ENCODE data around the gene HS6ST2.

Gene HS6ST2

DNA sequence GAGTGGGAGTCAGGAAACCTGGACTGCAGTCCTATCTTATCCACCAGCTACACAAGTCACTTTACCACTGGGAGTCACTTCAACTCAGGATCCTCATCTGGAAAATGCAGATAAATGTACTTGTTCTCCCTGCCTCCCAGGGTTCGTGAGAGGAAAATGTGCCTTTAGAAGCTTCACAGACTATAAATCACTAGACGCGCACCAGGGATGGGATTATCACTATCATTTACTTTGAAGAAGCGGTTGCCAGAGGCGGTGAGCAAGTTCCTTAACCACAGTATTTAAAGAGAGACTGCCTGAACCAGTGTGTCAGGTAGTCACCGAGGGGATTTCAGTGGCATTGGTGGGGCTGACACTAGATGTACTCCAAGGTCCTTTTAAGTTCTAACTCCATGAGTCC, 219.5 kb downstream of the HS6ST2 start:
- no peak overlapping the region for H3K27ac ChIP-seq (ENCODE audit: insufficient read depth, low read length, poor library complexity, severe bottlenecking)
- no peaks in the 10 kb centered on the region for H3K9me3 ChIP-seq (ENCODE audit: control insufficient read depth, low read length)
- no peak overlapping the region for H3K4me3 ChIP-seq (ENCODE audit: insufficient read depth, low read depth, low read length, poor library complexity, severe bottlenecking)
- no peak for DNase-seq
- no peaks in the 10 kb centered on the region for H3K36me3 ChIP-seq (ENCODE audit: control insufficient read depth, insufficient read depth, low read length)
- no peaks in the 10 kb centered on the region for H3K27me3 ChIP-seq (replicated peaks; ENCODE audit: control insufficient read depth, insufficient read depth, low read length, poor library complexity, severe bottlenecking)
- H3K4me1 ChIP-seq (ENCODE audit: control insufficient read depth, insufficient read depth, low read length, poor library complexity, severe bottlenecking), result no peaks in the 10 kb centered on the region

GRCh38 chrX:132737743-132738142, 220.7 kb downstream of the HS6ST2 start:
- Histone ChIP-seq H3K4me3 (ENCODE audit: insufficient read depth, low read depth, low read length, poor library complexity, severe bottlenecking) (no peak overlapping the region), H3K9me3 (ENCODE audit: control insufficient read depth, low read length) (no peaks in the 10 kb centered on the region), H3K27ac (ENCODE audit: insufficient read depth, low read length, poor library complexity, severe bottlenecking) (no peak overlapping the region), H3K27me3 (replicated peaks; ENCODE audit: control insufficient read depth, insufficient read depth, low read length, poor library complexity, severe bottlenecking) (no peaks in the 10 kb centered on the region), H3K4me1 (ENCODE audit: control insufficient read depth, insufficient read depth, low read length, poor library complexity, severe bottlenecking) (no peaks in the 10 kb centered on the region), H3K36me3 (ENCODE audit: control insufficient read depth, insufficient read depth, low read length) (no peaks in the 10 kb centered on the region)
- DNase-seq, result peak in 1 of 3 donors; percentile 0

GRCh38 chrX:132732236-132732635, 226.2 kb downstream of the HS6ST2 start:
- no peak for DNase-seq
- Histone ChIP-seq H3K27ac (ENCODE audit: insufficient read depth, low read length, poor library complexity, severe bottlenecking) (no peak overlapping the region), H3K9me3 (ENCODE audit: control insufficient read depth, low read length) (no peaks in the 10 kb centered on the region), H3K27me3 (replicated peaks; ENCODE audit: control insufficient read depth, insufficient read depth, low read length, poor library complexity, severe bottlenecking) (no peaks in the 10 kb centered on the region), H3K36me3 (ENCODE audit: control insufficient read depth, insufficient read depth, low read length) (no peaks in the 10 kb centered on the region), H3K4me3 (ENCODE audit: insufficient read depth, low read depth, low read length, poor library complexity, severe bottlenecking) (no peak overlapping the region), H3K4me1 (ENCODE audit: control insufficient read depth, insufficient read depth, low read length, poor library complexity, severe bottlenecking) (no peaks in the 10 kb centered on the region)

DNA sequence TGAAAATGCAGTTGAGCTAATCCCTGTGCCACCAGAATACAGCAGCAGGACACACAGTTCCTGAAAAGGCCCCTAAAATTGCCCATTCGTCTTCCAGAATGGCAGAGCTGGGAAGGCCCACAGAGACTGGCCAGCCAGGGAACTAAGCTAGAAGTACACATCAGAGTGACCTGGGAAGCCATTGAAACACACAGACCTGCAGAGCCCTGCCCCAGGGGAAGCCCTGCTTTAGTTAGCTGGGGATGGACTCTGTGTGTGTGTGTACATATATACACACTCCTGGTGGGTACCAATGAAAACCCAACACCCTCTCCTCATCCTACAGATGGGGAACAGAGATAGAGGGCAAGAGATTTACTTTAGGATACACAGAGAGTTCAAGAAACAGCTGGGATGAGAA, 227.7 kb downstream of the HS6ST2 start:
- Histone ChIP-seq H3K9me3 (ENCODE audit: control insufficient read depth, low read length) (no peaks in the 10 kb centered on the region), H3K4me3 (ENCODE audit: insufficient read depth, low read depth, low read length, poor library complexity, severe bottlenecking) (no peak overlapping the region), H3K27ac (ENCODE audit: insufficient read depth, low read length, poor library complexity, severe bottlenecking) (no peak overlapping the region)

GRCh38 chrX:132730266-132730665, 228.2 kb downstream of the HS6ST2 start:
- Histone ChIP-seq H3K9me3 (ENCODE audit: control insufficient read depth, low read length) (no peaks in the 10 kb centered on the region), H3K36me3 (ENCODE audit: control insufficient read depth, insufficient read depth, low read length) (no peaks in the 10 kb centered on the region), H3K27ac (ENCODE audit: insufficient read depth, low read length, poor library complexity, severe bottlenecking) (no peak overlapping the region), H3K4me3 (ENCODE audit: insufficient read depth, low read depth, low read length, poor library complexity, severe bottlenecking) (no peak overlapping the region), H3K27me3 (replicated peaks; ENCODE audit: control insufficient read depth, insufficient read depth, low read length, poor library complexity, severe bottlenecking) (no peaks in the 10 kb centered on the region), H3K4me1 (ENCODE audit: control insufficient read depth, insufficient read depth, low read length, poor library complexity, severe bottlenecking) (no peaks in the 10 kb centered on the region)
- no peak for DNase-seq

More for the DNA sequence above, 227.7 kb downstream of the HS6ST2 start:
- no peaks in the 10 kb centered on the region for H3K4me1 ChIP-seq (ENCODE audit: control insufficient read depth, insufficient read depth, low read length, poor library complexity, severe bottlenecking)
- DNase-seq, result no peak
- no peaks in the 10 kb centered on the region for H3K36me3 ChIP-seq (ENCODE audit: control insufficient read depth, insufficient read depth, low read length)
- no peaks in the 10 kb centered on the region for H3K27me3 ChIP-seq (replicated peaks; ENCODE audit: control insufficient read depth, insufficient read depth, low read length, poor library complexity, severe bottlenecking)

GRCh38 chrX:132728296-132728695, 230.1 kb downstream of the HS6ST2 start:
- no peak for DNase-seq
- Histone ChIP-seq H3K4me3 (ENCODE audit: insufficient read depth, low read depth, low read length, poor library complexity, severe bottlenecking) (no peak overlapping the region), H3K36me3 (ENCODE audit: control insufficient read depth, insufficient read depth, low read length) (no peaks in the 10 kb centered on the region), H3K9me3 (ENCODE audit: control insufficient read depth, low read length) (no peaks in the 10 kb centered on the region), H3K4me1 (ENCODE audit: control insufficient read depth, insufficient read depth, low read length, poor library complexity, severe bottlenecking) (no peaks in the 10 kb centered on the region), H3K27me3 (replicated peaks; ENCODE audit: control insufficient read depth, insufficient read depth, low read length, poor library complexity, severe bottlenecking) (no peaks in the 10 kb centered on the region), H3K27ac (ENCODE audit: insufficient read depth, low read length, poor library complexity, severe bottlenecking) (no peak overlapping the region)

DNA sequence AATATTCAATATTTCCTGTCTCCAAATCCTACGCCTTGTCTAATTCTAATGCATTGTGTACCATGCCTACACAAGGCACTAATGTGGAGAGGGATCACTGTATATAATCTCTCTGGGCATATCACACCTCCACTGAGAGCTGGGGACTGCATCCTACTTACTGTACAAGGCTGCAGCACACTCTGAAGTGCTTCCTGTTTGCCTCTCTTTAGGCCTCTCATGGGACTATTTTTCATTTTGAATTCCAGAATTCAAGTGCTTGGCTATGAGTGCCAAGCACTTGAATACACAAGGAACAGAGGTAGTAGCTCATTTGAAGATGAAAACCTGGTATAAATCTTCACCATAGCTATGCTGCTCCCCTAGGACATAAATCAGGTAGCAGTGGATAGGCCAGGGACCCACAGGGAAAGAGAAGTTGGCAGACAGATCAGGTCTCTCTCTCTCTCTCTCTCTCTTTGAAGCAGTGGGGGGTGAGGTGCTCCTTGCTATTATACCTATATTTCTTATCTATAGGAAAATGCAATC, 239.9 kb downstream of the HS6ST2 start:
- H3K36me3 ChIP-seq (ENCODE audit: control insufficient read depth, insufficient read depth, low read length), result no peaks in the 10 kb centered on the region
- H3K4me3 ChIP-seq (ENCODE audit: insufficient read depth, low read depth, low read length, poor library complexity, severe bottlenecking), result no peak overlapping the region
- H3K27me3 ChIP-seq (replicated peaks; ENCODE audit: control insufficient read depth, insufficient read depth, low read length, poor library complexity, severe bottlenecking), result no peaks in the 10 kb centered on the region

GRCh38 chrX:132716006-132716405, 242.4 kb downstream of the HS6ST2 start:
- no peaks in the 10 kb centered on the region for H3K36me3 ChIP-seq (ENCODE audit: control insufficient read depth, insufficient read depth, low read length)
- H3K9me3 ChIP-seq (ENCODE audit: control insufficient read depth, low read length), result no peaks in the 10 kb centered on the region
- H3K4me3 ChIP-seq (ENCODE audit: insufficient read depth, low read depth, low read length, poor library complexity, severe bottlenecking), result no peak overlapping the region
- no peak for DNase-seq
- no peaks in the 10 kb centered on the region for H3K27me3 ChIP-seq (replicated peaks; ENCODE audit: control insufficient read depth, insufficient read depth, low read length, poor library complexity, severe bottlenecking)
- H3K4me1 ChIP-seq (ENCODE audit: control insufficient read depth, insufficient read depth, low read length, poor library complexity, severe bottlenecking), result no peaks in the 10 kb centered on the region
- no peak overlapping the region for H3K27ac ChIP-seq (ENCODE audit: insufficient read depth, low read length, poor library complexity, severe bottlenecking)

More for the DNA sequence above, 239.9 kb downstream of the HS6ST2 start:
- no peak for DNase-seq
- no peak overlapping the region for H3K27ac ChIP-seq (ENCODE audit: insufficient read depth, low read length, poor library complexity, severe bottlenecking)
- no peaks in the 10 kb centered on the region for H3K9me3 ChIP-seq (ENCODE audit: control insufficient read depth, low read length)
- H3K4me1 ChIP-seq (ENCODE audit: control insufficient read depth, insufficient read depth, low read length, poor library complexity, severe bottlenecking), result no peaks in the 10 kb centered on the region

DNA sequence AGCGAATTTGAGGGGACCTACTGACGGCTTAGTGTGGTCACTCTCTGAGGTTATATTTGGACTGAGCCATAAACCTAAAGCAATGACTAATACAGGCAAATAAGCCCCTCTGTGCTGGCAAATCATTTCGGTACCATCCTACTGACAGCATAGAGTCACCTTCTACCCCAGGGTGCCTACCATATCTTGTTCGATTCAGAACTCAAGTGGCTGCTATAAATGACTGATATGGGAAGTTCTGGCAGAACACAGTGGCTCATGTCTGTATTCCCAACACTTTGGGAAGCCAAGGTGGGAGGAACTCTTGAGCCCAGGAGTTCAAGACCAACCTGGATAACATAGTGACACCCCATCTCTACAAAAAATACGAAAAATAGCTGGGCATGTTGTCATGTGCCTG, 243.5 kb downstream of the HS6ST2 start:
- DNase-seq, result no peak
- Histone ChIP-seq H3K4me1 (ENCODE audit: control insufficient read depth, insufficient read depth, low read length, poor library complexity, severe bottlenecking) (no peaks in the 10 kb centered on the region), H3K9me3 (ENCODE audit: control insufficient read depth, low read length) (no peaks in the 10 kb centered on the region), H3K27me3 (replicated peaks; ENCODE audit: control insufficient read depth, insufficient read depth, low read length, poor library complexity, severe bottlenecking) (no peaks in the 10 kb centered on the region), H3K36me3 (ENCODE audit: control insufficient read depth, insufficient read depth, low read length) (no peaks in the 10 kb centered on the region), H3K27ac (ENCODE audit: insufficient read depth, low read length, poor library complexity, severe bottlenecking) (no peak overlapping the region), H3K4me3 (ENCODE audit: insufficient read depth, low read depth, low read length, poor library complexity, severe bottlenecking) (no peak overlapping the region)

DNA sequence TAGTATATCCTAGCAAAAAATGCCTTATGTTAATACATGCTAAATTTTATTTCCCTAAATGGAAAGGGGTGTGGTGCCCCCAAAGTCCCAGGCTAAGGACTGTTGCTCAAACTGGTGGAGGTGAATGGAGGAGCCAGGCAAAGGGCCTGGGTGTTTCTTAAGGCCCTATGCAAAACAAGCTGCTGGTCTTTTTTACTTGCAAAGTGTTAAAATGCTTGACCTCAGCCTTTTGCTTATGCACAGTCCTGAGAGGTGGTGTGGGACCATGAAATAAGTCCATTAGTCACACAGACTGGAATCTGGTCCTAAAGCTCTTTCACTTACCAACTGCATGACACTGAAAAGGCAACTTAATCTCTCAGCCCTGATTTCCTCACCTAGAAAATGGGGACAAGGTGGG, 246.1 kb downstream of the HS6ST2 start:
- no peaks in the 10 kb centered on the region for H3K27me3 ChIP-seq (replicated peaks; ENCODE audit: control insufficient read depth, insufficient read depth, low read length, poor library complexity, severe bottlenecking)
- no peak overlapping the region for H3K27ac ChIP-seq (ENCODE audit: insufficient read depth, low read length, poor library complexity, severe bottlenecking)
- no peaks in the 10 kb centered on the region for H3K4me1 ChIP-seq (ENCODE audit: control insufficient read depth, insufficient read depth, low read length, poor library complexity, severe bottlenecking)
- H3K4me3 ChIP-seq (ENCODE audit: insufficient read depth, low read depth, low read length, poor library complexity, severe bottlenecking), result no peak overlapping the region
- no peak for DNase-seq
- H3K9me3 ChIP-seq (ENCODE audit: control insufficient read depth, low read length), result no peaks in the 10 kb centered on the region
- no peaks in the 10 kb centered on the region for H3K36me3 ChIP-seq (ENCODE audit: control insufficient read depth, insufficient read depth, low read length)

All from effector memory CD4-positive, alpha-beta T cell (primary cell).